Neural crest cell (in vitro differentiated cells): ENCODE results near the gene TNRC6B. TPM values are rescaled to one million over a fixed set of nuclear protein-coding genes. Genes with fewer than 3 reads are reported as not detected.

Experiments
- DNase-seq: peaks from one replicate; pipeline ENCODE4 v3.0.0; 2021; ENCODE audit warnings: low read depth, mixed read lengths, low spot score
- H3K27ac Mint-ChIP-seq: one replicate; pipeline ENCODE4 v1.8.0; 2021; ENCODE audit warnings: mild to moderate bottlenecking, mixed read lengths; ENCODE audit not compliant: unreplicated experiment
- H3K27me3 Mint-ChIP-seq: 2 replicates; pipeline ENCODE4 v1.8.0; 2021; ENCODE audit warnings: low read depth, mild to moderate bottlenecking, mixed read lengths
- H3K36me3 Mint-ChIP-seq: 2 replicates; pipeline ENCODE4 v1.8.0; 2021; ENCODE audit warnings: low read depth, mild to moderate bottlenecking, mixed read lengths
- H3K4me1 Mint-ChIP-seq: 2 replicates; pipeline ENCODE4 v1.8.0; 2021; ENCODE audit warnings: mixed read lengths
- H3K4me3 Mint-ChIP-seq: one replicate; pipeline ENCODE4 v1.8.0; 2021; ENCODE audit warnings: mild to moderate bottlenecking, mixed read lengths
- H3K9me3 Mint-ChIP-seq: 2 replicates; pipeline ENCODE4 v1.8.0; 2021; ENCODE audit warnings: mixed read lengths
- CTCF ChIP-seq: fragments of 200-600 bp; sonication (generic); conservative IDR thresholded peaks from 2 replicates; pipeline ENCODE4 v1.5.0; 2021; ENCODE audit warnings: antibody characterized with exemption, mild to moderate bottlenecking
- total RNA-seq: library from RNA; stranded (reverse); gene quantifications from 2 replicates; pipeline ENCODE4 v1.2.1, GENCODE V29; 2021

The TNRC6B gene
- total RNA-seq, 1 donor from 2014 or later: 36.8 TPM

- Mint-ChIP-seq H3K4me1 (peaks cover 46% of the 10 kb centered on the region), H3K27ac (no peak overlapping the region), H3K36me3 (no peaks in the 10 kb centered on the region), H3K27me3 (no peaks in the 10 kb centered on the region), H3K4me3 (no peak overlapping the region), H3K9me3 (no peaks in the 10 kb centered on the region)
- no peak for DNase-seq
- no peak for TF ChIP-seq CTCF
These were observed 61.6 kb downstream of the TNRC6B start for GRCh38 chr22:40239345-40239683.

GRCh38 chr22:40240160-40240559, 62.4 kb downstream of the TNRC6B start:
- Mint-ChIP-seq H3K27ac (no peak overlapping the region), H3K4me3 (peak overlapping the region; percentile 29), H3K4me1 (peaks cover 42% of the 10 kb centered on the region), H3K9me3 (no peaks in the 10 kb centered on the region), H3K36me3 (no peaks in the 10 kb centered on the region), H3K27me3 (no peaks in the 10 kb centered on the region)
- DNase-seq: no peak
- TF ChIP-seq CTCF: no peak

GRCh38 chr22:40240686-40241085, 63.0 kb downstream of the TNRC6B start:
- Mint-ChIP-seq H3K36me3 (no peaks in the 10 kb centered on the region), H3K27me3 (no peaks in the 10 kb centered on the region), H3K4me1 (peaks cover 42% of the 10 kb centered on the region), H3K27ac (no peak overlapping the region), H3K4me3 (no peak overlapping the region), H3K9me3 (no peaks in the 10 kb centered on the region)
- DNase-seq: no peak
- TF ChIP-seq CTCF: no peak

GRCh38 chr22:40241200-40241763, 63.6 kb downstream of the TNRC6B start:
- H3K36me3 Mint-ChIP-seq: no peaks in the 10 kb centered on the region
- peaks cover 42% of the 10 kb centered on the region for H3K4me1 Mint-ChIP-seq
- H3K4me3 Mint-ChIP-seq: no peak overlapping the region
- no peaks in the 10 kb centered on the region for H3K27me3 Mint-ChIP-seq
- no peak overlapping the region for H3K27ac Mint-ChIP-seq
- no peak for TF ChIP-seq CTCF
- H3K9me3 Mint-ChIP-seq: no peaks in the 10 kb centered on the region
- DNase-seq: no peak

- Mint-ChIP-seq H3K27ac (no peak overlapping the region), H3K4me1 (peaks cover 32% of the 10 kb centered on the region), H3K4me3 (no peak overlapping the region), H3K36me3 (no peaks in the 10 kb centered on the region), H3K9me3 (no peaks in the 10 kb centered on the region), H3K27me3 (no peaks in the 10 kb centered on the region)
- no peak for DNase-seq
- no peak for TF ChIP-seq CTCF
These were observed 66.2 kb downstream of the TNRC6B start for GRCh38 chr22:40243891-40244290.

- Mint-ChIP-seq H3K4me3 (no peak overlapping the region), H3K27ac (no peak overlapping the region), H3K36me3 (no peaks in the 10 kb centered on the region), H3K9me3 (no peaks in the 10 kb centered on the region), H3K4me1 (peaks cover 33% of the 10 kb centered on the region), H3K27me3 (no peaks in the 10 kb centered on the region)
- no peak for TF ChIP-seq CTCF
- DNase-seq: no peak
These were observed 66.9 kb downstream of the TNRC6B start for GRCh38 chr22:40244586-40244985.
